Esophagus squamous epithelium (tissue), 4 donors: ENCODE data around the gene MAB21L1.

Experiments
- POLR2A ChIP-seq, 4 donors: fragments of 450-650 bp; IDR thresholded peaks; one replicate each; pipeline ENCODE4 v1.6.1; 2017; ENCODE audit warnings: antibody characterized with exemption in 4 of 4, mild to moderate bottlenecking in 4 of 4, moderate library complexity in 3 of 4
- TF ChIP-seq, protein P1 (sequence below), 6 experiments: fragments of 450-650 bp in 4 of 6; fragments of 200-600 bp in 2 of 6; sonication (generic) in 2 of 6; IDR thresholded peaks; one replicate each; pipeline ENCODE4 v1.5.1; 2016 to 2019; ENCODE audit warnings: antibody characterized with exemption in 6 of 6, mild to moderate bottlenecking in 4 of 6, moderate library complexity in 4 of 6

GRCh38 chr13:35475960-35476943 lies at the start of gene MAB21L1:
- TF ChIP-seq, protein P1, sequence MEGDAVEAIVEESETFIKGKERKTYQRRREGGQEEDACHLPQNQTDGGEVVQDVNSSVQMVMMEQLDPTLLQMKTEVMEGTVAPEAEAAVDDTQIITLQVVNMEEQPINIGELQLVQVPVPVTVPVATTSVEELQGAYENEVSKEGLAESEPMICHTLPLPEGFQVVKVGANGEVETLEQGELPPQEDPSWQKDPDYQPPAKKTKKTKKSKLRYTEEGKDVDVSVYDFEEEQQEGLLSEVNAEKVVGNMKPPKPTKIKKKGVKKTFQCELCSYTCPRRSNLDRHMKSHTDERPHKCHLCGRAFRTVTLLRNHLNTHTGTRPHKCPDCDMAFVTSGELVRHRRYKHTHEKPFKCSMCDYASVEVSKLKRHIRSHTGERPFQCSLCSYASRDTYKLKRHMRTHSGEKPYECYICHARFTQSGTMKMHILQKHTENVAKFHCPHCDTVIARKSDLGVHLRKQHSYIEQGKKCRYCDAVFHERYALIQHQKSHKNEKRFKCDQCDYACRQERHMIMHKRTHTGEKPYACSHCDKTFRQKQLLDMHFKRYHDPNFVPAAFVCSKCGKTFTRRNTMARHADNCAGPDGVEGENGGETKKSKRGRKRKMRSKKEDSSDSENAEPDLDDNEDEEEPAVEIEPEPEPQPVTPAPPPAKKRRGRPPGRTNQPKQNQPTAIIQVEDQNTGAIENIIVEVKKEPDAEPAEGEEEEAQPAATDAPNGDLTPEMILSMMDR (IDR thresholded peaks at IDR 0.05): no peak
- no peak for TF ChIP-seq POLR2A (IDR thresholded peaks at IDR 0.05)
